ENCODE results near the gene TMEM119. TPM values are rescaled to one million over a fixed set of nuclear protein-coding genes. Genes with fewer than 3 reads are reported as not detected.

Gene TMEM119
- total and polyA plus RNA-seq, 2 of the 4 experiments (the other 2 are of a cell fraction), result 8.1 to 9.2 TPM

DNA sequence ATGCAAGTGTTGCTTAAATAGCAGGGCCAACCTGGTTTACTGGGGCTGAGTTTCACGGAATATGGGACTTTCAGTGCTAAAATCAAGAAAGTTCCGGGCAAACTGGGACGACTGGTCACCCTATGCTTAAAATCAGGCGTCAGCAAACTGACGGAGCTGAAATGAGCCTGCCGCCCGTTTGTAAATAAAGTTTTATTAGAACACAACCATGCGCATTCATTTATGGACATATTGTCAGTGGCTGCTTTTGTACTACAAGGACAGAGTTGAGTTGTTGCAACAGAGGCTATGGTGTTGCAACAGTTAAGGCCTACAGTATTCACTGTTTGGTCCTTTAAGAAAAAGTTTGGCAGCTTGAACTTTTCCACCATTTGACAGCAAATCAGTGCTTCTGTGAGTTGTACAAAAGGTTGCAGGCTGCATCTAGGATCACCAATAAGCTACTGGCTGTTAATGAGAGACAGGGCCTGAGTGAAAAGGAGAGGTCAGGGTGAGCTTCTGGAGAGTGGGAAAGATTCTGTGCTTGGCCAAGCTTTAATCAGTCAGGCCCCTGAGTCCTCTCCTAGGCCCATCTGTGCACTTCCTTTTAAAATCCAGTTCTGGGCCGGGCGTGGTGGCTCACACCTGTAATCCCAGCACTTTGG is 22.5 kb upstream of the TMEM119 start:
- peak overlapping the region; percentile 63; the same call in 1 of the 2 replicates for H2AK5ac ChIP-seq (ENCODE audit: low read depth, low read length)
- intact Hi-C loops (cut with micrococcal nuclease) (no loop called here), dilution Hi-C loops (cut with HindIII; ENCODE audit: low sequenced_read_pairs, unreplicated experiment) (no loop called here), in situ Hi-C loops (cut with MboI; ENCODE audit: low sequenced_read_pairs) (no loop called here)
- POLR2A ChIA-PET (ENCODE audit: unreplicated experiment), result no interaction called here
- no peak overlapping the region for H3K14ac ChIP-seq (replicated peaks; ENCODE audit: low read depth, low read length)
- 88% methylated on average over 5 of the region's 10 CpGs; no CpG with 5 or more reads in 1 of the 2 experiments for WGBS, 2 experiments (ENCODE audit: extremely low coverage in 2 of 2, insufficient read length in 1 of 2)
- DNase-seq (peak; percentile 63), ATAC-seq (ENCODE audit: low read depth) (peak; percentile 21; the same call in 1 of the 2 replicates)
- H2BK5ac ChIP-seq (ENCODE audit: low read depth, low read length, poor library complexity, severe bottlenecking), result no peak overlapping the region
- peak overlapping the region; percentile 35; the same call in 1 of the 2 replicates for H3K4ac ChIP-seq (ENCODE audit: low read depth, low read length)
- H3K27me3 ChIP-seq (ENCODE audit: control insufficient read depth, insufficient read depth, low read length), result no peaks in the 10 kb centered on the region
- no peak overlapping the region; the same call in 1 of the 2 replicates for H4K91ac ChIP-seq (ENCODE audit: insufficient read depth, low read depth, low read length)
- no peak overlapping the region for H2BK20ac ChIP-seq (ENCODE audit: low read depth, low read length)
- H3K9me3 ChIP-seq (ENCODE audit: control insufficient read depth, insufficient read depth, low read length), result peaks cover 3% of the 10 kb centered on the region; the same call in 1 of the 2 replicates
- peak overlapping the region; percentile 32; the same call in 1 of the 2 replicates for H2BK120ac ChIP-seq (ENCODE audit: low read depth, low read length)
- H3K9ac ChIP-seq (ENCODE audit: low read depth, low read length), result no peak overlapping the region
- H3K4me3 ChIP-seq (ENCODE audit: insufficient read depth, low read depth, low read length), result no peak overlapping the region
- TF ChIP-seq CEBPB (IDR thresholded peaks at IDR 0.05; ENCODE audit: low read depth, low read length), result peak; percentile 89
- no peak for TF ChIP-seq POLR2A (IDR thresholded peaks at IDR 0.05; ENCODE audit: low read depth, low read length)
- no peaks in the 10 kb centered on the region for H3K79me1 ChIP-seq (ENCODE audit: low read depth in 1 of 2, low read length in 2 of 2)
- no peak overlapping the region; the same call in 2 of the 3 replicates for H2BK15ac ChIP-seq (ENCODE audit: low read depth, low read length)
- CTCF ChIA-PET, result interaction anchor here (1.6 kb wide), 1 partner anchor 184 kb away, joined by 3 read pairs; no protein-coding TSS in a partner anchor
- H4K8ac ChIP-seq (ENCODE audit: low read depth in 2 of 2, low read length in 2 of 2), result peak overlapping the region in 1 of 2 experiments; percentile 70; a peak in 1 of 4 replicates
- peak overlapping the region; percentile 64; the same call in 1 of the 2 replicates for H4K5ac ChIP-seq (ENCODE audit: low read depth, low read length)
- H3K9me1 ChIP-seq (ENCODE audit: insufficient read depth, low read length), result peaks cover 9% of the 10 kb centered on the region
- no peaks in the 10 kb centered on the region for H4K20me1 ChIP-seq (ENCODE audit: insufficient read depth, low read length)
- no peak overlapping the region for H3K56ac ChIP-seq (ENCODE audit: extremely low read depth, insufficient read depth, low read length)
- peaks cover 3% of the 10 kb centered on the region; the same call in 1 of the 2 replicates for H3K4me1 ChIP-seq (ENCODE audit: control insufficient read depth, insufficient read depth, low read length)
- peak overlapping the region; percentile 69 for H3K18ac ChIP-seq (ENCODE audit: low read depth, low read length)
- BruUV-seq (replicated peaks), result no TSS peak
- H3K36me3 ChIP-seq (ENCODE audit: control insufficient read depth, insufficient read depth, low read length), result no peaks in the 10 kb centered on the region
- H3K27ac ChIP-seq (ENCODE audit: insufficient read depth, low read length), result peak overlapping the region; percentile 62; the same call in 1 of the 2 replicates
- no peak overlapping the region for H3K23ac ChIP-seq (ENCODE audit: low read depth, low read length)
- H2AFZ ChIP-seq (replicated peaks; ENCODE audit: low read length, poor library complexity), result no peak overlapping the region
- H2AK9ac ChIP-seq (replicated peaks; ENCODE audit: low read depth, low read length, poor library complexity), result no peak overlapping the region
- no peak overlapping the region for H3K4me2 ChIP-seq (ENCODE audit: low read depth, low read length)

Data from IMR-90 (cell line).